GM21717 (cell line): ENCODE results near the gene UBL4B.

Experiments
- ATAC-seq: cut with Tn5 transposase; IDR thresholded peaks from one replicate; pipeline ENCODE4 v1.9.1; 2021; ENCODE audit warnings: mild to moderate bottlenecking, moderate library complexity; ENCODE audit not compliant: unreplicated experiment

The UBL4B gene

DNA sequence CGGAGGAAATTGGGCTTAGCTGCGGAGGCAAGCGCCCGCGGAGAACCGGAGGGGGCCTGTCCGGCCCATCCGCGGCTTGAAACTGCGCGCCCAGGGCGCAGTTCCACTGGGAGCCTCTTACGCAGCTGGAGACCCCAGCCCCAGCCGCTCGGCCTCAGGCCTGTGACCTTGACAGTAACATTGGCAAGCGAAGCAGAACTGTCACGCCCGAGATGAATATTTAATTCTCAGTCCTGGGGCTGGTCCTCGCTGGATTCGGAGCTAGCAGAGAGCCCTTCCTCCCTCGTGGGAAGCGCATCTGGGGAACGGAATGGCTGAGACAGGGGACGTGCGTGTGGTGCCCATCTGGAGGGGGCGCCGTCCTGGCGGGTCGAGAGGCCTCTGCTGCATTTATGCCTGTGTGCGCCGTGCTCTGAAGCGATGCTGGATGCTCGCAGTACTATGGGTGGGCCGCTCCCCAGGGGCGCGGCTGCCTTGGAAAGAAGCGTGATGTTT lies 39.0 kb downstream of the UBL4B start:
- ATAC-seq = no peak

DNA sequence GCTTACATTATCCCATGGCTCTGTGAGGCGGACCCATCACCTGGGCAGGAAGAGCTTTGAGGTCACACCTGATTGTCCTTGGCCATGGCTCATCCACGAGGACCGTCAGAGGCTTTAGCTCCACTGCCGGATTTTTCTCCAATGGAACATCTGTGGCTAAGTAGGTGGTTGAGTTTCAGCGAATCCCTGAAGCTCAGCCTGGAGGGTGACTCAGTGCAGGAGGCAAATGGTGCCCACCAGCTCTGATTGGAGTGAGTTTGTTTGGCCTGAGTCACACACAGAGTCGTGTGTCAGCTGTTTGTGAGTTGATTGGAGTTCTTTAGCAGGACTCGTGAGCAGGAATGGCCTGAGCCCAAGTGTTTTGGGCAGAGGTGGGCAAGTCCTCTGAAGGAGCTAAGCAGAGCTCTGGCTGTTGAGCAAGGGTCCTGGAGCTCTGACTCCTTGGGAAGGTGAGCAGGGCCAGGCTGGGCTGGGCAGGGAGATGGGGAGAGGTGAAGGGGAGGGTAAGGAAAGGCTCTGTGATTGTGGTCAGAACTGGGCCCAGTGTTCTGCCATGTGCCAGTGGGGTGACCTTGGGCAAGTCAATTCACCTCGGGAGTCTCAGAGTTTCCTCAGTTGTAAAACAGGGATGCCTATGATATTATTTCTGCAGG lies 40.0 kb downstream of the UBL4B start:
- ATAC-seq = no peak

DNA sequence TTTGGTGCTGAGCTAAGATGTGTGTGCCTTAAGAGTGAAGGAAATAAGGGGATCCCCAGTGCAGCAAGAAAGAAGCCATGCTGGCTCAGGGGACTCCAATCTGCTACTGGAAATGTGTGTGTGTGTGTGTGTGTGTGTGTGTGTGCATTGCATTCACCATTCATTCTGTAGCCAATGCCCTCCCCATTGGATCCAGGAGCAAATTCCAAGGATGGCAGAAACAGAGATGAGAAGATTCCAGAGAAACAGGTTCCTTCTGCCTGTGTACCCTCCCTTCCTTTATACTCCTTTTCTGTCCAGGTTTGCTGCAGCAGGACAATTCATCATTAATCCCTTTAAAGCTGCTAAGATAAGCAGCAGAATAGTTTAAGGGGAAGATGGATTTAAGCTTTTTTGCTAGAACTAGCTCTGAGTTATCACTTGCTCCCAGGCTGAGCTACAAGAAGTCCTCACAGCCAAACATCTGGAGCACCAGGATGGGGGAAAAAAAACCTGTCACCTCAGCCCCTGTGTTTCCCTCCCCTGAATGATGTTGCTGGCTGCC lies 41.2 kb downstream of the UBL4B start:
- no peak for ATAC-seq

DNA sequence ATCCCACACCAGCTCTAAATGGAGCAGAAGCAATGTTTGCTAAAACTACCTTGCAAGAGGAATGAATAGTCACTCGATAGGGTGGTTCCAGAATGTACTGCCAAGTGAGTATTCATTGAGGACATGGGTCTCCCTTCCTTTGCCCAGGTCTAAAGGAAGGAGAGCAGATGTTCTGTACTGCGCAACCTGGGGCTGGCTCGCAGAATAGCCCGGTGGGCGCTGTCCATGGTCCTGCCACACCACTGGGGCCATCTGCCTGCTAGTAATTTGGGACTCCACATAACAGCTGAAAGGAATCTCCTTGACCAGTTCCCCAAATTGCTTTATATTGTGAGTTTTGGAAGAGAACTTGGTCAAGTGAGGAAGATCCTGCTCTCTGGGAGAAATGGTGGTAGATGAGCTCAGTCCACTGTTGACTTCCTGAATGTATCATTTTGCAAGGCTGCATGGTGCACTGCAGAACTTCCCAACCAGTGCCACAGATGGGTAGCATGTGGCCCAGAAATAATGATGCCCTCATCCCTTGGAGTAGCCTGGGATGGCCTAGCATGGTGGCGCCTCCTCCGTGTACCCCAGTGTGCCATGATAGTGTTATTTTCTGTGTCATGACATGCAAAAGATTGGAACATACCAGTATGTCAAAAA lies 43.8 kb downstream of the UBL4B start:
- no peak for ATAC-seq

DNA sequence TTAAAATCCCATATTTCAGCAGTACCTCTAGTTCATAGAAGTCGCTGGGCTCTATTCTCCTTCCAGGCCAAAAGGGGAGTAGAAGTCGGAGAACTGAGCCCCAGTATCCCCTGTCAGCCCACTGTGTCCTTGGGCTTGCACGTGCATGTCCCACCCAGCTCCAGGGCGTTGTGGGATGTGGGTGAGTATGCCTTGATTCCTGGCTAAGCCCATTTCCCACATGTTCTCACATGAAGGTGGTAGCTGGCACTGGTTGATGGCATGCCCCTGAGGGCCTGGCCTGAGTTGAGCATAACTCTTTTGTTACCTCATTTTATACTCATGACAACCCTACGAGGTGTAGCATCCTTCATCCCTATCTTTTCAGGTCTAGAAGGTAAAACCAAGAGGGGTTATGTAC lies 46.0 kb downstream of the UBL4B start:
- ATAC-seq = no peak

DNA sequence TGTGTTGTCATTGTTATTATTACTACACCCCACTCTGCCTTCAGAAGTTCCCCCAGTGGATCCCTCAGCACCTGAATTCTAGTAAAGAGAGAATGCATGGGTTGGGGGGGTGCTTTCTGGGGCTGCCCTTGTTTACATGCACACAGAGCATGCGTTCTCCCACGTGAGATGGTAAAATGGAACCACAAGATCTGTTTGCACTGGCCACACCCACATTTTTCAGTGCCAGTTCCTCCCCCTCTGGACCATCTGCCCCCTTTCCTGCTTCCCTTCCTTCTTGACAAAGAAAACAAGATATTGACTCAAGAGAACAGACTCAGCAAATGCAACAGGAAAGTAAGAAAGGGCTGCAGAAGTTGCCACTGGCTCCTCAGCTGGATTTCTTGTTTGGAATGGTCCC lies 46.9 kb downstream of the UBL4B start:
- no peak for ATAC-seq

DNA sequence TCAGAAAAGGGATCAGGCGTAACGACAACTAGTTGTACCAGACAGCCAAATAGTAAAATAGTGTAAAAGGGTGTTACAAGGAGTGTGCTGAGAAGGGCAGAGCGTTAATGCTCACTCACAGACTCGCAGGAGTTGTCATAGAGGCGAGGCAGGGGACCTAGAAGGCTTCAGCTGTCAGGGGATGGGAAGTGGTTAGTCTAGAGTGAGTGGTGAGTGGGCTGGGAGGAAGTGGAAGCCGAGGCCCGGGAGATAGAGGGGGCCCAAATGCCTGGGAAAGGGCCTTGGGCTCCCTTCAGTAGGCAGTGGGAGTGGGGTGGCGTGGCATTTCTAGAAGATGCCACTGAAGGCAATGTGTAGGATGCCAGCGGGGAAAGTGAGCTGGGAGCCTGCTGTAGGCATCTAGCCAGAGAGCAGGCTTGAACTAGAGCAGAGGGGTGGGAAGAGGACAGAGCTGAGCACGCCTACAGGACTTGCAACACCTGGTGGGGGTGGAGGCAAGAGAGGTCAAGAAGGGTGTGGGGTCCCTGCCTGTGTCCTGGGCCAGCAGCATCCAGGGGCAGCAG lies 48.4 kb downstream of the UBL4B start:
- ATAC-seq = no peak

DNA sequence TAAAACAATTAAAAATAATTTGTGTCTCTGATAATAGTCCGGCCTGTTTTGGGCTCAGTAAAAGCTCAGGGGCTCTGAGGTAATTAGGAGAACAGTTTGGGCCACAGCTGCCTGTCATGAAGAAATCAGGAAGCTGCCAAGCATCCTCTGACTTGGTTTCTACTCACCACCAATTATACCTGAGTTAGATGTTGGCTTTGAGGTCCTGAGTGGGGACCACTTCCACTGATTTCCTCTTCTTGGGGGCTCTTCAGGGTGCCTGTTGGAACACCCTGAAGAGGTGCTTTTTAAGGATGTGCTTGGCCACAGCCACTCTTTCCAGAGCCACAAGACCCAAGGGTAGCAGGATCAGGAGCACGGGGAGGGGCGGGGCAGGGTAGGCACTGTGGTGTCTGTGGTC lies 48.9 kb downstream of the UBL4B start:
- ATAC-seq = no peak

DNA sequence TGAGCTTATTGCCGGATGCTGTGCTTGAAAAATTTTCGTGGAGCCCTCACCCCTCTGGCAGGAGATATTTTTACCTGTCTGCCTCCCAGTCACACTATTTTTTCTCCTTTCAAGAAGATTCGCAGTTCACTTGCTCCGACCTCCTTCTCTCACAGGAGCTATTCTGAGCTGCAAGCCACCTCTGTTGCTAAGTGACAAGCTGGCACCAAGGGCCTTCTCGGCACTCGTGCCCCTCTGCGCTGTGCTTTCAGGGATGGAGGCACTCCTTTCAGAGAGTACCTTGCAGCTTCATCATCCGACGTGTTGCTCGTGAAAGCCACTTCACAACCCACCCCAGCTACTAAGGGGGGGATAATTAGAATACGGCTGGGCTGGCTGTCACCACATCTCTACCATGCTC lies 49.6 kb downstream of the UBL4B start:
- no peak for ATAC-seq
